ENCODE measurements around the gene HRH1.

DNA sequence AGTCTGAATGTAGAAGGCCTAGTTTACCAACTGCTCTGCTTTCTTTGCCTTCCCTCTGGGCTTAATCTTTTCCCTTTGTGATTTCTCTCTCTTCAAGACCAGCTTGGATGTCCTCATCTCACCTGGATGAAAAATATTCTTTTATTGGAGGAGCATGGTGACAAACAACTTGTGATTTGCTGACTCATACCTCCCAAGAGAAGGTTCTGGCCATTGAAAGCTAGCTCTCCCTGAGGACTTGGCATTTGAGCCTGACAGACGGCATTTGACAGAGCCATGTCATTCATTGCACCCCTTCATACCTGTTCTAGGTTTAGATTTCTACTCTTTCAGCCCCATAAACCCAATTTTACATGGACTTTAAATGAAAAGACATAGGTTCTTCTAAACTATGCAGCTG is 151.2 kb downstream of the HRH1 start:
- TF ChIP-seq RAD21 (IDR thresholded peaks at IDR 0.05; ENCODE audit: insufficient read depth, low read depth, low read length) (no peak), SMAD5 (IDR thresholded peaks at IDR 0.05; ENCODE audit: low read depth) (no peak), CEBPB (IDR thresholded peaks at IDR 0.05; ENCODE audit: borderline replicate concordance in 1 of 2, low read depth in 2 of 2, low read length in 2 of 2) (no peak), HDGF (IDR thresholded peaks at IDR 0.05) (no peak), EGR1 (IDR thresholded peaks at IDR 0.05; ENCODE audit: borderline replicate concordance in 1 of 2, low read depth in 2 of 2, low read length in 2 of 2) (no peak), SUZ12 (IDR thresholded peaks at IDR 0.05; ENCODE audit: unreplicated experiment) (no peak), EP300 (IDR thresholded peaks at IDR 0.05; ENCODE audit: borderline replicate concordance in 1 of 2, control insufficient read depth in 1 of 2, low read depth in 2 of 2, low read length in 2 of 2) (no peak), JUNB (IDR thresholded peaks at IDR 0.05) (no peak), GABPA (IDR thresholded peaks at IDR 0.05; ENCODE audit: low read depth) (no peak), RELA (IDR thresholded peaks at IDR 0.05; ENCODE audit: borderline replicate concordance, partially characterized antibody) (no peak)
- TF ChIP-seq, protein P1, sequence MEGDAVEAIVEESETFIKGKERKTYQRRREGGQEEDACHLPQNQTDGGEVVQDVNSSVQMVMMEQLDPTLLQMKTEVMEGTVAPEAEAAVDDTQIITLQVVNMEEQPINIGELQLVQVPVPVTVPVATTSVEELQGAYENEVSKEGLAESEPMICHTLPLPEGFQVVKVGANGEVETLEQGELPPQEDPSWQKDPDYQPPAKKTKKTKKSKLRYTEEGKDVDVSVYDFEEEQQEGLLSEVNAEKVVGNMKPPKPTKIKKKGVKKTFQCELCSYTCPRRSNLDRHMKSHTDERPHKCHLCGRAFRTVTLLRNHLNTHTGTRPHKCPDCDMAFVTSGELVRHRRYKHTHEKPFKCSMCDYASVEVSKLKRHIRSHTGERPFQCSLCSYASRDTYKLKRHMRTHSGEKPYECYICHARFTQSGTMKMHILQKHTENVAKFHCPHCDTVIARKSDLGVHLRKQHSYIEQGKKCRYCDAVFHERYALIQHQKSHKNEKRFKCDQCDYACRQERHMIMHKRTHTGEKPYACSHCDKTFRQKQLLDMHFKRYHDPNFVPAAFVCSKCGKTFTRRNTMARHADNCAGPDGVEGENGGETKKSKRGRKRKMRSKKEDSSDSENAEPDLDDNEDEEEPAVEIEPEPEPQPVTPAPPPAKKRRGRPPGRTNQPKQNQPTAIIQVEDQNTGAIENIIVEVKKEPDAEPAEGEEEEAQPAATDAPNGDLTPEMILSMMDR (IDR thresholded peaks at IDR 0.05 in 2 of 3, conservative IDR thresholded peaks at IDR 0.05 in 1 of 3; ENCODE audit: control insufficient read depth in 2 of 3, extremely low read depth in 1 of 3, insufficient read depth in 1 of 3, low read depth in 3 of 3, low read length in 3 of 3), result no peak
